Esophagus muscularis mucosa (tissue), 4 donors: Measurements from ENCODE around the gene ESF1.

Experiments
- CTCF ChIP-seq, 3 experiments: fragments of 200-600 bp in 2 of 3; fragments of 450-650 bp in 1 of 3; sonication (generic) in 2 of 3; IDR thresholded peaks; one replicate each; pipeline ENCODE4 v1.5.1; 2017 to 2019; ENCODE audit warnings: antibody characterized with exemption in 3 of 3, mild to moderate bottlenecking in 2 of 3, moderate library complexity in 1 of 3
- EP300 ChIP-seq: sonication (generic); formaldehyde crosslinking; IDR thresholded peaks from one replicate; pipeline ENCODE4 v1.6.1; 2017; ENCODE audit warnings: antibody characterized with exemption
- POLR2A ChIP-seq: fragments of 450-650 bp; IDR thresholded peaks from one replicate; pipeline ENCODE4 v1.6.1; 2017; ENCODE audit warnings: antibody characterized with exemption, moderate library complexity, mild to moderate bottlenecking, low read depth

GRCh38 chr20:13758884-13759283 lies 25.8 kb downstream of the ESF1 start:
- TF ChIP-seq CTCF (IDR thresholded peaks at IDR 0.05) (no peak), POLR2A (no peak), EP300 (no peak)
